OCI-LY3 (cell line): ENCODE measurements around the gene DOK1.

Experiments
- H2AFZ ChIP-seq: fragments of 200-600, 300-600 bp; shearing (Covaris generic); 2 replicates; pipeline ENCODE4 v1.6.0; 2014; ENCODE audit warnings: antibody characterized with exemption, low read depth, low read length
- H3K27ac ChIP-seq: fragments of 200-600, 300-600 bp; sonication (generic); 2 replicates; pipeline ENCODE4 v1.5.1; 2014; ENCODE audit warnings: mild to moderate bottlenecking, low read length, moderate library complexity, mixed read lengths
- H3K27me3 ChIP-seq: fragments of 200-600, 300-600 bp; sonication (generic); 2 replicates; pipeline ENCODE4 v1.6.1; 2014; ENCODE audit warnings: low read depth, low read length, mixed read lengths
- H3K36me3 ChIP-seq: fragments of 200-600, 300-600 bp; sonication (generic); replicated peaks from 2 replicates; pipeline ENCODE3; 2014; ENCODE audit warnings: low read depth, low read length, mixed read lengths
- H3K4me1 ChIP-seq: fragments of 300-600, 200-600 bp; sonication (generic); 2 replicates; pipeline ENCODE4 v1.6.1; 2014; ENCODE audit warnings: low read length, mixed read lengths
- H3K4me2 ChIP-seq: fragments of 200-600, 300-600 bp; sonication (generic); 2 replicates; pipeline ENCODE4 v1.6.1; 2014; ENCODE audit warnings: low read length, mixed read lengths
- H3K4me3 ChIP-seq: fragments of 300-600, 200-600 bp; sonication (generic); 2 replicates; pipeline ENCODE4 v1.5.1; 2014; ENCODE audit warnings: antibody characterized with exemption, mild to moderate bottlenecking, low read length, moderate library complexity
- H3K79me2 ChIP-seq: fragments of 300-600, 200-600 bp; shearing (Covaris generic); 2 replicates; pipeline ENCODE4 v1.6.1; 2014; ENCODE audit warnings: mild to moderate bottlenecking, low read length, mixed read lengths
- H3K9ac ChIP-seq: fragments of 300-600, 200-600 bp; shearing (Covaris generic); 2 replicates; pipeline ENCODE4 v1.6.0; 2014; ENCODE audit warnings: mild to moderate bottlenecking, low read length, moderate library complexity
- H3K9me3 ChIP-seq: fragments of 200-600, 300-600 bp; shearing (Covaris generic); 2 replicates; pipeline ENCODE4 v1.6.1; 2014; ENCODE audit warnings: low read length, mixed read lengths; ENCODE audit not compliant: insufficient read depth
- H4K20me1 ChIP-seq: fragments of 200-600, 300-600 bp; sonication (generic); 2 replicates; pipeline ENCODE4 v1.6.1; 2016; ENCODE audit warnings: low read length, mixed read lengths; ENCODE audit not compliant: insufficient read depth
- EZH2phosphoT487 ChIP-seq: fragments of 200-600 bp; shearing (Covaris generic); IDR thresholded peaks from 2 replicates; pipeline ENCODE4 v1.6.1; 2018; ENCODE audit warnings: antibody characterized with exemption, mixed run types, low read depth
- TF ChIP-seq, protein P1 (sequence below): fragments of 200-600, 300-600 bp; sonication (generic); IDR thresholded peaks from 2 replicates; pipeline ENCODE4 v1.5.1; 2014; ENCODE audit warnings: antibody characterized with exemption, low read length, low read depth

The DOK1 gene

DNA sequence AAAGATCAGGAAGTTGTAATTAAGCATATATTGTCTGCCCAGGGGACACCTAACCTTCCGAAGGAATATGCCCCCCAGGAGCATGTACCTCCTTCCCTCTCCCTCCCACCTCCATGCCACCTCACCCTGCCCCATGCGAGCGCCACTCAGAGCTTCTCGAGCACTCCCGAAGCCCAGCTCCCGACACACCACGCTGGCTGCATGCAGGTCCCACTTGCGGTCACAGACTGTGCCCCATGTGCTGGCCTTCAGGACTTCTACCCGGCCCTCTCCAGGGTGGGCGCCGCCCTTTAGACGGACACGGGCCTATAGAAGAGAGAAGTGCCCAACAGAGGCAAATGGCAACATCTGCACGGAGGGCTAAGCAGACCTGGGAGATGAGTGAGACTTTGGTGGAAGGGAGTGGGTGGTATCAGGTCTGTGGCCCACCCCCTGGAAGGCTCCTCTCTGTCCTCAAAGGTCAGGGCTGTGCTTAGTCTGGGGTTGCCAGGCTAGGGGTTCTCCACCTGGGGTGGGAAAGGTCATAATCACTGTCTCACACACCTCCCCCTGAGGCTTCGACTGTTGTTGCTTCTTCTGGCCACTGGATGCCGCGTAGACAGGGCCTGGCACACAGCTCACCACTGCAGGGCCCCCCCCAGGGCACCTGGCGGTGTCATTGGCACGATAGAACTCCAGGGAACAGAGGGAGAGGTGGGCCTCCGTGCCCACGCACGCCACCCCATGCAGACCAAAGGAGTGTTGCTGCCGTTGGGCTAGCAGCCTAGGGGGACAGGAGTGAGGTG lies 18.2 kb upstream of the DOK1 start:
- Histone ChIP-seq H3K4me2 (no peak overlapping the region), H2AFZ (no peak overlapping the region), H3K9me3 (no peaks in the 10 kb centered on the region), H3K4me3 (no peak overlapping the region), H4K20me1 (no peaks in the 10 kb centered on the region), H3K27me3 (peaks cover 6% of the 10 kb centered on the region; the same call in 1 of the 2 replicates), H3K36me3 (peaks cover 14% of the 10 kb centered on the region), H3K9ac (no peak overlapping the region), H3K4me1 (peaks cover 20% of the 10 kb centered on the region), H3K79me2 (peaks cover 4% of the 10 kb centered on the region), H3K27ac (no peak overlapping the region)
- TF ChIP-seq, protein P1, sequence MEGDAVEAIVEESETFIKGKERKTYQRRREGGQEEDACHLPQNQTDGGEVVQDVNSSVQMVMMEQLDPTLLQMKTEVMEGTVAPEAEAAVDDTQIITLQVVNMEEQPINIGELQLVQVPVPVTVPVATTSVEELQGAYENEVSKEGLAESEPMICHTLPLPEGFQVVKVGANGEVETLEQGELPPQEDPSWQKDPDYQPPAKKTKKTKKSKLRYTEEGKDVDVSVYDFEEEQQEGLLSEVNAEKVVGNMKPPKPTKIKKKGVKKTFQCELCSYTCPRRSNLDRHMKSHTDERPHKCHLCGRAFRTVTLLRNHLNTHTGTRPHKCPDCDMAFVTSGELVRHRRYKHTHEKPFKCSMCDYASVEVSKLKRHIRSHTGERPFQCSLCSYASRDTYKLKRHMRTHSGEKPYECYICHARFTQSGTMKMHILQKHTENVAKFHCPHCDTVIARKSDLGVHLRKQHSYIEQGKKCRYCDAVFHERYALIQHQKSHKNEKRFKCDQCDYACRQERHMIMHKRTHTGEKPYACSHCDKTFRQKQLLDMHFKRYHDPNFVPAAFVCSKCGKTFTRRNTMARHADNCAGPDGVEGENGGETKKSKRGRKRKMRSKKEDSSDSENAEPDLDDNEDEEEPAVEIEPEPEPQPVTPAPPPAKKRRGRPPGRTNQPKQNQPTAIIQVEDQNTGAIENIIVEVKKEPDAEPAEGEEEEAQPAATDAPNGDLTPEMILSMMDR, result no peak
- no peak for TF ChIP-seq EZH2phosphoT487

DNA sequence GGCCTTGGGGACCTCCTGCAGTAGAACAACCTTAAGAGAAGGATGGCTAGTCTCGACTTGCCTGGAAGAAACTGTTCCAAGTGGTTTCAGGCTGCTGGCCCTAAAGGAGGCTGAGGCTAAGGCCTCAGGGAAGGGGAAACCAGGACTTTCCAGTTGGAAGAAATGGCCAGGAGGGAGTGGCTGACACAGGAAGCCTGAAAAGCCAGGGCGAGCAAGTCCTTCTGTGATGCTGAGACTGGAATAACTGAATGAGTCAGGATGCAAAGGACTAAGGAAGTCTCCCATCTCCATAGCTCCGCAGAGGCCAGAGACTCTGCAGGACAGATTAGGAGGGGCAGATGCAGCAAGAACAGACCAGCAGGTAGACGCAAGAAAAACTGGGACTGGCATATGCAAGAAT lies 17.4 kb upstream of the DOK1 start:
- Histone ChIP-seq H3K27me3 (peaks cover 6% of the 10 kb centered on the region; the same call in 1 of the 2 replicates), H3K4me3 (no peak overlapping the region), H3K27ac (no peak overlapping the region), H3K79me2 (no peaks in the 10 kb centered on the region), H4K20me1 (no peaks in the 10 kb centered on the region), H3K9ac (no peak overlapping the region), H3K9me3 (no peaks in the 10 kb centered on the region), H3K36me3 (peaks cover 6% of the 10 kb centered on the region), H3K4me1 (peaks cover 14% of the 10 kb centered on the region), H2AFZ (no peak overlapping the region), H3K4me2 (no peak overlapping the region)
- TF ChIP-seq, protein P1, result no peak
- no peak for TF ChIP-seq EZH2phosphoT487

DNA sequence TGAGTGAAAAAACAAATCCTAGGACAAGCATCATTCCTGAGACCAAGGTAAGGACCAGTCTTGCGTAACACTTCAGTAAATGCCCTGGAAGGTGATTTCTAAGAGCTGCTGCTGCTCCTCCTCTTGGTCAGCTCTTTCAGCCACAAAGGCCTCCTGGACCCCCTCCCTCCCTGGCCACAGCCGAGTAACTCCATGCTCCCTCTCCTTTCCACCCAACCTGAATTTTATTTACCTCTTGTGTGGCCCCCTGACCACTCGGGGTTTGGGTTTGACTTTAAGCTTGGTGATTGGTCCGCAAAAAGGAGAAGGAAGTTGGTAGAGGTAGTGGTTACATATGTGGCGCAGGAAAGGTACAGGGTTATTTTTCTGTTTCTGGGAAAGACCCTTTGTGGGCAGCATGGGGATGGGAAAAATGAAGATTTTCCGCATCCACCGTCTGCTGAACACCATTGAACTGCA lies 15.6 kb upstream of the DOK1 start:
- Histone ChIP-seq H3K4me1 (peaks cover 14% of the 10 kb centered on the region), H3K9ac (peak overlapping the region; percentile 9; the same call in 1 of the 2 replicates), H4K20me1 (no peaks in the 10 kb centered on the region), H3K4me3 (peak overlapping the region; percentile 46), H3K27me3 (peaks cover 6% of the 10 kb centered on the region; the same call in 1 of the 2 replicates), H3K79me2 (no peaks in the 10 kb centered on the region), H3K36me3 (no peaks in the 10 kb centered on the region), H3K27ac (no peak overlapping the region), H2AFZ (peak overlapping the region; percentile 75; the same call in 1 of the 2 replicates), H3K9me3 (no peaks in the 10 kb centered on the region), H3K4me2 (peak overlapping the region; percentile 45)
- TF ChIP-seq, protein P1, result no peak
- no peak for TF ChIP-seq EZH2phosphoT487

DNA sequence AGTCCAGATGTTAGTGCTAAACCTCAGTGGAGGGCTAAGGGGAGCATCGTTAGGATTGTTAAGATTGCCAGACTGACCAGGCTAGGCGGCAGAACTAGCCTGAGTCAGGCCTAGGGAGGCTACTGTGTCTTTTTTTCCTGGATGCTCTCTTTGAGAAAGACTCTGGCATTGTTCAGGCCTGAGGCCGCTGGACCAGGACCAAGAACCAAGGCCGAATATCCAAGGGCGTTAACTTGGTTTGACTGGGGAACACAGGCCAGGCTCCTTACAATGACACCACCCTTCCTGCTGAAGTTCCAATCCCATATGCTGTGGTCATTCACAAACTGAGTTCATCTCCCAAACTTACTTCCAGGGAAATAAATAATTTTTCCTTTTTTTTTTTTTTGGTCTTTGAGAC lies 14.2 kb upstream of the DOK1 start:
- H2AFZ ChIP-seq, result no peak overlapping the region
- no peak overlapping the region for H3K27ac ChIP-seq
- no peaks in the 10 kb centered on the region for H4K20me1 ChIP-seq
- no peak overlapping the region for H3K9ac ChIP-seq
- TF ChIP-seq EZH2phosphoT487, result no peak
- TF ChIP-seq, protein P1, result no peak
- no peak overlapping the region for H3K4me2 ChIP-seq
- no peaks in the 10 kb centered on the region for H3K36me3 ChIP-seq
- no peak overlapping the region for H3K4me3 ChIP-seq
- H3K4me1 ChIP-seq, result peaks cover 14% of the 10 kb centered on the region
- H3K79me2 ChIP-seq, result no peaks in the 10 kb centered on the region
- H3K27me3 ChIP-seq, result peaks cover 6% of the 10 kb centered on the region; the same call in 1 of the 2 replicates
- H3K9me3 ChIP-seq, result no peaks in the 10 kb centered on the region
